Activated CD8-positive, alpha-beta memory T cell treated with anti-CD3 and anti-CD28 coated beads, Interleukin-2, amount 50 U/mL, for 48 hours (primary cell): ENCODE results near the gene DPF3.
"Not testable (repeated sequence)": the region's sequence is repeated elsewhere in the genome, so short reads cannot be mapped to it uniquely, and the experiment has no call there.

Experiments
- DNase-seq: peaks from one replicate; pipeline ENCODE4 v3.0.0-alpha.2; 2020

DPF3 gene

DNA sequence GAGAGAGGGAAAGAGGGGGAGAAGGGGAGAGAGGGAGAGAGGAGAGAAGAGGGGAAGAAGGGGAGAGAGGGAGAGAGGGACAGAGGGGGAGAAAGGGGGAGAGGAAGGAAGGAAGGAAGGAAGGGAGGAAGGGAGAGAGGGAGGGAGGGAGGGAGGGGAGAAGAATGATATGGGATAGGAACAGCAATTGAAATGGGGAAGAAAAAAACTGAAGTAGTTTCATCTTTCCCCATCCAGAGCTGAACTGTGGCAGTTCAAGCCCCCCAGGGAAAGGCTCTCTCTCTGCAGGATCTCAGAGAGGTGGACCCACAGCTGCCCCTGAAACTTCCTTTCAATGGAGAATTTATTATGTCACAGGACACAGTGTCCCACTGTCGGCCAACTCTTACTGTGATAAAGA lies 136.9 kb downstream of the DPF3 start:
- DNase-seq, result no peak

DNA sequence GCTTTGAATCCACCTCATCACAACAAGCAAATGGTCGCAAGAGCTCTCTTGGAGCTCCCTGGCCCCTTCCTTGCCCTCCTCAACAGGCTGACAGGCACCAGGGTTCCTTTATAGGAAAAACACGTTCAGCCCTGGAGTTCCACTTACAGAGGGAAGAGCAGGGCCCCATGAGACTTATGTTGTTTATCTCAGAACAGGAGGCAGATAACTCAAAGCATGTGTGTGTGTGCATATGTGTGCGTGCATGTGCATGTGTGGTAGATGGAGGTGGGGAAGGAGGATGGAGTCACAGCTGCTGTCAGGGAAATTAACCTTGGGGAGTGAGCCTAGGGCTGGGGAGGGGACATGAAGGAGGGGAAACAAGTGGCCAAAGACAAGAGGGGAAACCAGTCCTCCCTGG lies 138.1 kb downstream of the DPF3 start:
- DNase-seq, result no peak

DNA sequence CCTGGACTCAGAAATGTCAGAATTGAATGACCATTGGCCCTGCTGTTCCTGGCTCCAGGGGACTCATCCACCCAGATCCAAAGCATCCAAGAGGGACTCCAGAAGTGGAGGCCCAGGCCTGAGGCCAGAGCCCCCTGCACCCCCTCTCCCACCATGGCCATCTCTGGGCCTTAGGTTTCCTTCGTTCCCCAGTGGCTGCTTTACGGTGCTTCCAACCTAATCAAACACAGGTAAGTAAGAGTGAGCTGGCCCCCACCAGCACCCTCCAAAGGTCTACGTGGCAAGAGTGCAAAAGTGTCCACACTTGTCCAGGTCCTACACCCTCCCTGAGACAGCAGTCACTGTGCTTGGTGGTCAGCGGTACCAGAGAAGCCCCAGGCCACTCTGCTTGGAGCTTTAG lies 139.0 kb downstream of the DPF3 start:
- DNase-seq, result no peak

DNA sequence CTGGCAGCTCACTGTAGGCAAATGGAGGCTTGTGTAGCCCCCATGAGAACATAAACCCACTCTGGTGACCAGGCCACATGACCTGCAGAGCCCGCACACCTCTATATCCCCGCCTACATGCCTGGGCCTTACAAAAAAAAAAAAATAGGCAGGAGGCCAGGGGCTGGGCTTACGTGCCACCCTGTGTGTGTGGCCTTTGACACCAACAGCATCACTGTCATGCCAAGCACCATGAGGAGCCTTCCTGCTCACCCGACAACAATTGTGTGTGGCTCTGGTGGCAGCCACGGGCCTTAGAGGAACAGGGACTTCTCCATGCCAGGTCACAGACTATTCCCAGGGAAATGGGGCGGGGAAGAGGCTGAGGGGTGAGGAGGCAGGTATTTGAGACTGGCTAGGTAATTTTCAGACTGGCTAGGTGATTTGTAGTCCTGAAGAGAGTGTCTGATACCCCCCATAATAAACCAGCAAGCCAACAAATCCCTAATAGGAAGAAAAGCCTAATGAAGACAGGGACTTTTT lies 140.0 kb downstream of the DPF3 start:
- DNase-seq, result no peak

DNA sequence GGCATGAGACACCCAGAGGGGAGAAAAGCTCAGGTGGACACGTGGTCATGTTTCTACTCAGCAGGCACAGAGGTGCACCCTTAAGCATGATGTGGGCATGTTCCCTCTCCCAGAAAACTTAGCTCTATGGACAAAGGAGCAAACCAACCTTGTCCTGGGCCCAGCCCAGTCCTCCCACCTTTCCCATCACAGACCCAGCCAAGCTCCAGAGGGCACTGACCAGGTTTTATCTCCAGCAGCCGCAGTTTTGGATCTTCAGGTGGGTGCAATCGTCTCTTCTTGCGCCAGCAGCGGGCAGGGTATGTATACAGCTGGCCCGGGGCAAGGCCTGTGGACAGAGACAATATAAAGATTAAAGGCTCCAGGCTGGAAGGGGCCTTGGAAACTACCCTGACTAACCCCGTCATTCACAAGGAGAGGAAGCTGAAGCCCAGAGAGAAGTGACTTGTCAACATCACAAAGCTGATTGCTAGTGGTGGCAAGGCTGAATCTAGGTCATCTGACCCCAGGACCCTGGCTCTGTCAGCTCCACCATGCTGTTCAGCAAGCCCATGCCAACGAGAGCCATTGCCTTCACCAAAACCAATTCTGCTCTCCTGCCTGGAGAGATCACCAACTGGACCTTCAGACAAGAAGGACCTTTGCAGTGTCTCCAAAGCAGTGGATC lies 140.7 kb downstream of the DPF3 start:
- no peak for DNase-seq

DNA sequence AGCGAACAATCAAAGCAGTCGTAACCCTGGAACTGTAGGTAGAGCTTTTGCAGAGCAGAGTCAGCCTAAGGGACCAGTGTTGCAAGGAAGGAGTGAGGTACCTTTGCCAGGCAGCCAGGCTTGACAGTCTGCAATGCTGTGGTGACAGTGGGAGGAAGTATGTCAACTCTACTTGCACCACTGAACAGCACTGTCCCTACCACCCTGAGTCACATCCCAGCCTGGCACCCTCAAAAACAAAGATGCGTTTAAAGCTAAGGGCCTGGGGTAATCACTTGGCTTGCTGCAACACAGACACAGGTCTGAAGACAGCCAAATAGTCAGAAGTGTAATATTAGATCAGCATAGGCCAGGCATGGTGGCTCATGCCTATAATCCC lies 141.9 kb downstream of the DPF3 start:
- DNase-seq, result no peak

DNA sequence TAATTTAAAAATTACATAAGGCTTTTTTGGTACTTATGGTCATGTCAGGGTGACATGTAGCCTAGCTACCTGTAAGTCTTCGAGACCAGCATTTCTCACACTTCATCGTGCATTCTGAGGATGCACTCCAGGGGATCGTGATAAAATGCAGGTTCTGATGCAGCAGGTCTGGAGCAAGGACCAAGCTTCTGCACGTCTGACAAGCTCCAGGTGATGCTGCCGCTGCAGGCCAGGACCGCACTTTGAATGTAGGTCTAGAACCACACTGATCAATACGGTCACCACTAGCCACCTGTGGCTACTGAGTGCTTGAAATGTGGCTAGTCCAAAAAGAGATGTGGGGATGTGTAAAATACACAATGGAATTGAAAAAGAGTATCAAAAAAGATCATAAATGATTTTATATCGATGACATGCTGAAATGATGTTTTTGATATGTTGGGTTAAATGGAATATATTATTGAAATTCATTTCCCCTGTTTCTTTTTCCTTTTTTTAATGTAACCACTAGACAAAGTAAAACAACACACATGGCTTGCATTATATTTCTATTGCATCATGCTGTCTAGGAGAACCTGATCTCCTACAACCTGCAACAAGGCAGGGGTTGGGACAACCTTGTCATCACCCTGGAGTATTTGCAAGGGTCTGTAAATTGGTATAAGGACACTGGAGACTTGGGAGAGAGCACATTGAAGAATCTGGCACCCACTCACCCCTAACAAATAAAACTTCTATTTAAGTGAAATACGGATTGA lies 142.4 kb downstream of the DPF3 start:
- DNase-seq, result no peak

DNA sequence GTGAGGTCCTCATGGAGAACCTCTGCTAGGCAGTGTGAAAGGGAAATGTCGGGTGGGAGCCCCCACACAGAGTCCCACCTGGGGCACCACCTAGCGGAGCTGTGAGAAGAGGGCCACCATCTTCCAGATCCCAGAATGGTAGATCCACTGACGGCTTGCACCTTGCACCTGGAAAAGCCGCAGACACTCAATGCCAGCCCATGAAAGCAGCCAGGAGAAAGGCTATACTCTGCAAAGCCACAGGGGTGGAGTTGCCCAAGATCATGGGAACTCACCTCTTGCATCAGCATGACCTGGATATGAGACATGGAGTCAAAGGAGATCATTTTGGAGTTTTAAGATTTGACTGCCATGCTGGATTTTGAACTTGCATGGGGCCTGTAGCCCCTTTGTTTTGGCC lies 145.0 kb downstream of the DPF3 start:
- DNase-seq, result not testable (repeated sequence)

DNA sequence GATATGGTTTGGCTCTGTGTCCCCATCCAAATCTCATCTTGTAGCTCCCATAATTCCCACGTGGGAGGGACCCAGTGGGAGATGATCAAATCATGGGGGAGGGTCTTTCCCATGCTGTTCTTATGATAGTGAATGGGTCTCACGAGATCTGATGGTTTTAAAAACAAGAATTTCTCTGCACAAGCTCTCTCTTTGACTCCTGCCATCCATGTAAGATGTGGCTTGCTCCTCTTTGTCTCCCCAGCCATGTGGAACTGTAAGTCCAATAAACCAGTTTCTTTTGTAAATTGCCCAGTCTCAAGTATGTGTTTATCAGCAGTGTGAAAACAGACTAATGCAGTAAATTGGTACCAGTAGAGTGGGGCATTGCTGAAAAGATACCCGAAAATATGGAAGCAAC lies 146.2 kb downstream of the DPF3 start:
- no peak for DNase-seq

DNA sequence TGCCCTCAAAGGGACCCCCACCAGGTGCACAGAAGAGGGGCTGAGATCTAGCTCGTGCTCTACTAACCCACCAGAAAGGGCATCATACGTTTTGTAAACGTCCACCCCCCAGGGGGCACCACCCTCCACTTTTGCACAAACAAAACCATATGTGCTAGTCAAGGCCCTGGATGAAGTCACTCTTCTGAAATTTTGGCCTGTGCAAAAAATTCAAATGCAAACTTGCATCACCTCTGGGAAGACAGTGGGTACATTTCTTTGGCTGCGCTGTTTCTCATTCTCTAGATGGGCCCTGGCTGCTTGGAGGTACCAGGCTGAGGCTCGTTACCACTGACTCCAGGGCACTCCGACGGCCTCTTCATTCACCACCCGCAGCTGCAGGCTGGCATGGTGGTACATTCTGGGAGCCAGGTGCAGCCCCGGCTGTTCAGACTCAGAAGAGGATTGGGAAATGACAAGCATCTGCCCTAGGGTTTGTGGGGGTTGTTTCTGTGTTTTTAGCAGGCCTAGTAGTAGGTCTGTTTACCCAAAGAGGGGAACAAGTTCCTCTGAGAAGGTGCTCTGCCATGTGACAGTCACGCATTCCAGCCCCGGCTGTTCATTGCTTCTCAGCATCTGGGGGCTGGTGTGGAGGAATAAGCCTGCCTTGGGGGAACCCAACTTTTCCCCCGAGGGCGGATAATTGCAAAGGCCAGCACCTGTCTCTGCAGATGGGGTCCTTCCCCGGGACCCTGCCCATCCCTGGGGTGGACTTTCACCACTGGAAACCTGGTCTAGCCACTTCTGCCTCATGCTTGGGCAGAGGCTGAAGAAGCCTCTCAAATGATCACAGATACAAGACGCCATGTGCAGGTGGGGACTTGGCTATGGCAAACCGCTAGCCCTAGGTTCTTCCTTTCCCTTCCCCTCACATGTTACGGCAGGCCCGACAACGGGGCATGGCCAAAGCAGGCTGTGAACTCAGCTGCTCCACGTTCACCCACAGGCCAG lies 147.6 kb downstream of the DPF3 start:
- DNase-seq, result no peak

DNA sequence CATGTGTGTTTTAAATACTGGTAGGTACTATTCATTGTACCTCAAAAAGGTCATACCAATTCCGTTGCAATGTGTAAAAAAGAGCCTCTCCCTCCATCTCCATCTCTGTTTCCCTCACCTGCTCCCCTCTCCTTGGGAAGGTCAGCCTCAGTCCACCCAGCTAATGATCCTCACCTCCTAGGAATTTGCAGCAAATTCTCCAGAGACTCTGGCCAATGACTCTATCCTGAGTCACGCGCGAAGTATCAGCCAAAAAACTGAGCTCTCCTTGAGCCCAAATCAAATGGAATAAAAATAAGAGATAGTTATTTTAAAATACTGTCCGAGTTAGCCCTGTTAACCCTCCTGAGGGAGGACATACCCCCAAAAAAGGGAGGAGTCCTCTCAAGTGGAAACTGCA lies 148.4 kb downstream of the DPF3 start:
- DNase-seq, result no peak

DNA sequence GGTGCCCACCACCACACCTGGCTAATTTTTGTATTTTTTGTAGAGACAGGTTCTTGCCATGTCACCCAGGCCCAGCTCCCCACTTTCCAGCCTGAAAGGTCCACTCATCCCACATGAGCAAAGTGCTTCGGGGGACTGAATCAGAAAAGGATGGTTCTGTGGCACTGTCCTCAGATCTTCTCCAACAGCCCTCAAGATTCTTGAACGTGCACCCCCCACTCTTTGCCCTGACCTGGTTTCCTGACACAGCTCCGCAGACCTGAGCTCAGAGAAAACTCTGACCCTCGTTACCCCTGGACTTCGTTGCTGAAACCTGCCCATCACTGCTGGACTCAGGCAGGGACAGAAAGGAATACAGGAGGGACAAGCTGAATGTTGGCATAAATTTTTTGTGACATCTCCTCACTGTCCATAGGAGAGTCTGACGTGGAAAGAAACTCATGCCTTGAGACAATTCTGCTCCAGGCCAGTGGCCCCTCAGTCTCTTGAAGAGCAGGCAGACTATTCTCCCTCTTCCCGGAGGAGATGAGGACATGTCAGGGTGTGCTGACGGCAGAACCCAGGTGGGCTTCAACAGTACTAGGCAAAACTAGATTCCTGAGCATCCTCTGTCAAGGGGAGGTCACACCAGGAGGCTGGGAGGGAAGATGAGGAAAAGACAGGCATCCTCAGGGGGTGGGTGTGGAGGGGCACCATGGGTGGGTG lies 149.3 kb downstream of the DPF3 start:
- peak; percentile 20 for DNase-seq

DNA sequence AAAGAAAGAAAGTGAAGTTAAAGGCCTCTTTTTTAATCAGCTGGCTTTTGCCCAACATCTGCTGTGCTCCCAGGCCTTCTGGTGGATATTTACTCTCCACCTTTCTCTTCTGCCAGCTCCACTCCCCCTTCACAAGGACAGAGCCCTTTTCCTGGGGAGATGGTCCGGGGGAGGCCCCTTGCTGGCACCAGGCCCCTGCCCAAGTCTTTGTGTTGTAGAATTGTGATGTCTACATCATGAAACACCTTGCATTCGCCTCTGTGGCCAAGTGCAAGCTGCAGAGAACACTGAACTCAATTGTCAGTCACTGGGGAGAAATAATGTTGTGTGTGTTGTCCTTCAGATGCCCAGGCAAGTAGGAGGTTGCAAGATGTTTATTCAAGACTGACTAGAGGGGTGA lies 150.3 kb downstream of the DPF3 start:
- peak; percentile 35 for DNase-seq

DNA sequence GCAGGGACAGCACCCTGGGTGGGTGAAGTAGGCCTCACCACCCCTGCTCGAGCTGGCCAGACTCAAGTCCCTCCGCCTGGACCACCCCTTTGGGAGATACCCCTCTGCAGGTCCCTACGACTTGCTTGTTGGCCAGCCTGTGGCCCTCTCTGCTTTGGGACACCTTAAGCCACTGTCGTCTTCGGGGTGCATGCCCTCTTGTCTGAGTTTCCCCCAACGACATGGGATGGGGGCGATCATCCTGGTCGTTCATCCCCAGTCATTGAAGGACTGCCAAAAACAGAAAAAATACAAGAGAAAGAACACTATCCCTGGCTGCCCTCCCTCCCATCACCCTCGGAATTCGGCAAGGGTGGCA lies 151.1 kb downstream of the DPF3 start:
- peak; percentile 22 for DNase-seq

DNA sequence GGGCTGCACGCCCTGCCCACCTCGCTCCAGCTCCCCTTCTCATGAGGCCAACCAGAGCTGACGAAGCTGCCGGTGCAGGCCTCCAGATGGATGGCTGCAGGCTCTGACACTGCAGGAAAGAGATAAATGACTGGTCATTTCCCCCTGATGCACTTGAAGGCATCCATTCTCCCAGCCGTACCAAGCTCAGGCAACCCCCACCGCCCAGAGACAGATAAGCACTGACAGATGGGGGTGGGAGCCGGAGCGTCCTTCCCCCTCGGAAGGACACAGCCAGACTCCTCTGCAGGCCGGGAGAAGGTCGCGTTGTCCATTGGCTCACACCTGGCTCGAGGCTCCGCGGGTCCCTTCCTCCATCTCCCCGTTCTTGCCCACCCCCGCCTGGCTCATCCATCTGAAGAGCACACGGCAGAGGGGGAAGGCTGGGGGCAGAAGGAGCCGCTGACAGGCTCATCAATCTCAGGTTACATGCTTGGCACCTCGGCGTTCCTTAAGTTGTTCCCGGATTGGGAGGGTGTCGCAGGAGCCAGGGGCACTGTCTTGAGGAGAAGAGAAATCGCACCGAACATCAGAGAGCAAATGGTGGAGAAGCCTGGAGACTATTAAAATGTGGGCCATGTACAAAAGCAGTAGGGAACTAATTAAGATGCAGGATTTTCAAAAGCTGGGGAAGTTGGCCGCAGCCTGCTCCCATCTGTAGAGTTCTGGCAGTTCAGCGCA lies 151.6 kb downstream of the DPF3 start:
- DNase-seq, result peak; percentile 25

DNA sequence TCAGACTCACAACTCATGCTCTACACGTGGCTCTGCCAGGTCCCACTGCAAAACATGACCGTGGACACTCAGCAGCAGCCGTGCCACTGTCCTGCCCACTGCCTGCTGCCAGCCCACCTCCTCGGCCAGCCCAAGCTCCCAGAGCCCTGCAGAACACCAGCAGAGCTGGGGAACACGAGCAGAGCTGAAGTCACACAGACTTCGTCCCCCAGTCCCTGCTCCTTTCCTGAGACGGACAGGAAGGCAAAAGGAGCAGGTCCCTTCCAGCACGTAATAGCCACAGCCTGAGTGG lies 152.1 kb downstream of the DPF3 start:
- no peak for DNase-seq

DNA sequence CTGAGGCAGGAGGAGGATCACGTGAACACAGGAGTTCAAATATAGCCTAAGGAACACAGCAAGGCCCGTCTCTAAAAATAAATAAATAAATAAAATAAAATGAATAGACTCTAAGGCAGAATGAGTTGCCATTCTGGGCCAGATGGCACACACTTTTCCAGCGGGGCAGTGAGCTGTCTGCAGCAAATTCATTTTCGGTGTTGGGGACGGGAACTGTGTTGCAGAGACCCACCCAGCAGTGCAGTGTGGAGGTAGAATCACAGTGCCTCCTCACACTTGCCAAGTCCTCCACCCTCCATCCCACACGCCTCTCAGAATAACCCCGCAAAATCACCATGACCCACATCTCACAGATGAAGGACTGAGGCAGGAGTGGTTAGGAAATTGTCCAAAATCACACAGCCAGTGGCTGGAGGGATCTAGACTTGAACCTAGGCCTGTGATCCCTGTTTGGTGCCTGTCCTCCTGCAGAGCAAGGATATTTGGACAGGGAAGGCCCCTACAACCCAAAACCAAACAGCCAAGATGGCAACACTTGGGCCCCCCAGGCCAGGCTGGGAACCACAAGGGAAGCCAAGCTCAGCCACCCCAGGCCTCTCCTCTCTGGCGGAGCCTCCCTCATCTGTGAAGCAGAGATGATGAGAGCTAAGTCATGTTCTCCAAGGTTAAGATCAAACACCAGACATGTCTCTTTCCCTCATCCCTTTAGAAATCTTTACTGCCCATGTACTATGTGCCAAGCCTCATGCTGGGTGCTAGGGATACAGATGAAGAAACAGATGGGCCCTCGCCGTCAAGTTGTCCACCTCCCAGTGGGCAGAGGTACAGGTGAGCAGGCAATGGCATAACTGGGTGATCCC lies 152.7 kb downstream of the DPF3 start:
- DNase-seq, result peak; percentile 38

DNA sequence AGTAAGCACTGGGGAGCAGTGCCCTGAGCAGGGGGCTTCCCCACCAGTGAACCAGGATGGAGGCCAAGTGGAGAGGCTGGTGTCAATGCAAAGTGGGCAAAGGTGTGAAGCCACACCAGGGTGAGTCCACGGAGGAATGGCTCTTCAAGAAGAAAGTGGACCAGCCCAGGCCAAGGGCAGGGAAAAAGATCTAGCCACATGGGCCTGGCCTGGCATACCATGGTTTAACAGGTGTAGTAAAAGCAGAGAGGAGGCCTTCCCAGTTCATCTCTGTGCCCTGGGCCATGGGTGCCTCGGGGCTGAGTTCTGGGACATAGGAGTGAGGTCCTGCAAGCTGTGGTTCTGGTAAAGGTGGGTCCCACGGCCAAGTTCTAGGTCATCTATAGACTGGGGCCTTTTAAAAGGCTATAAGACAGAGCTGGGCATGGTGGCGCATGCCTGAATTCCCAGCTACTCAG lies 153.4 kb downstream of the DPF3 start:
- DNase-seq, result peak; percentile 34

DNA sequence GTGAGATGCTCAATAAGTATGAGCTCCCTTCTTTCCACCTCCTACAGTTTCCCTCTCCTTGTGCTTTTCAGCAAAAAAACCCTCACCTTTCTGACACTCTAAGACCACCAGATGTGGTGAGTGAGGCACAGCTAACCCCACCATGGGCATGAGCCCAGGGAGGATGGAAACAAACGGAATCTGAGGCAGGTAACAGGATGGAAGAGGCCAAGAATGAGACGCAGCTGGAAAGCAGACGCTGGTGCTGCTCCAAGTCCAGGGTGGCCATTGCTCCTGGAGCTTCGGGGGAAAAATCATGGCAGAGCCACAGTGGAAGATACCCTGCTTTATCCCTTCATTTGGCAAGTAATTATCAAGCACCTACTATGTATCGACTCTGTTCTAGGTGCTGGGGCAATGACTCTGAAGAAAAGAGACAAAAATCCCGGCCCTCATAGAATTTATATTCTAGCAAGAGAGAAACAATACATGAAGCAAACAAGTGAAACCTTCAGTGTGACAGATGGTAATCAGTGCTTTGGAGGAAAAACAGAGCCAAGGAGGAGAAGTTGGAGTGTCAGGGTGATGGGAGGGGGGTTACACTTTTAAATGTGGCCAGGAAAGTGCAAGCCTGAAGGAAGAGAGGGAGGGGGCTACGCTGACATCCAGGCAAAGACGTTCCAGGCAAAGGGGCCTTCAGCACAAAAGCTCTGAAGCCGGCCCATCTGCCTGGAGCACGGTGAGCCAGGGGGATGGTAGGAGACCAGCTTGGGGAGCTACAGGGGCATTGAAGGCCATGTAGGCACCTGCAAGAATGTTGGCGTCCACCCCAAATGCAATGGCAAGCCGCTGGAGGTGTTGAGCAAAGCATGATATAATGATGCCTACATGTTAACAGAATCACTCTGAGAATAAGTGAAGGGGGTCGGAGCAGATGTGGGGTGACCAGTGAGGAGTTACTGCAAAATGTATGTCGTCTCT lies 154.2 kb downstream of the DPF3 start:
- DNase-seq, result peak; percentile 39

DNA sequence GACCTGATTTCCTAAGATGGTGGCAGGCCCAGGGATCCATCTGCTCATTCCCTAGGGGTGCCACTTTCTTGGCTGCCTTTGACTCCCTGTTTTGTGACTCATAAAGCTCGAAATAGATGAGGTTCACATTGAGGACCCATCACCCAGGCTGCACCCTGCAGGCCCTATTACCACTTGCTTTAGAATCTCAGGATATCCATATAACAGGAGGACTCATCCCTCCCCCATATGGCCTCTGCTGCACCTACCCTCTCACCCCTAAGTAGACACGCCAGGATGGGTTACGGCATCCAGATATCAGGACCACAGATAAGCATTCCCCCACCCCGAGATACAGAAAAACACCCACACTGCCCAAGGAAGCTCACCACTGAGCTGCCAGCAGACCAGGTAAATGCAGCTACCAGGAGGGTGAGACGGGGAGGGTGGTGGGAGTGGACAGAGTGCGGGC lies 155.7 kb downstream of the DPF3 start:
- DNase-seq, result peak; percentile 12
